ENCODE results near the gene CELF4.

Gene CELF4

GRCh38 chr18:37249171-37249886 lies 316.3 kb downstream of the CELF4 start:
- peaks cover 9% of the 10 kb centered on the region for H3K9me3 Mint-ChIP-seq
- no peak overlapping the region for H3K4me3 Mint-ChIP-seq
- H3K4me1 Mint-ChIP-seq (ENCODE audit: low read depth) = peaks cover 2% of the 10 kb centered on the region
- DNase-seq = no peak
- H3K27ac Mint-ChIP-seq = no peak overlapping the region
- H3K27me3 Mint-ChIP-seq = peaks cover 51% of the 10 kb centered on the region
- H3K36me3 Mint-ChIP-seq (ENCODE audit: low read depth) = no peaks in the 10 kb centered on the region

DNA sequence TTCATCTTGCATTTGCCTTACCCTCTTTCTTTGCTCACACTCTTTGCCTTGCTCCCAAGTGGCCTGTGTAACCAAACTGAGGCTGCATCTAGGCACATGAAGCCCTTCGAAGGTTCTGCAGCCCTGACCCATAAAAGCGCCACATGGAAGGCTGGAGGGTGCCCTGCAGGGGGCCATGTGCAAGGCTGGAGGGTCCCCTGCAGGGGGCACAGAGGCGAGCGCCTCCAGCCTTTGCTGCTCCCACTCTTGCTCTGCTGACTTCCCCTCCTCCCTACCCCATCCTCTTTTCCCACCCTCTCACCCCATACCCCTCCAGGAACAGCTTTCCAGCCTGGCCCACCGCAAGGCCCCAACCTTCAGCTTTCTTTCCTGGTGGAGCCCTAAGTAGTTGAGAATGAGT lies 317.3 kb downstream of the CELF4 start:
- Mint-ChIP-seq H3K4me3 (no peak overlapping the region), H3K27ac (no peak overlapping the region), H3K27me3 (peaks cover 56% of the 10 kb centered on the region)

GRCh38 chr18:37247497-37248161 lies 318.0 kb downstream of the CELF4 start:
- H3K27ac Mint-ChIP-seq = no peak overlapping the region
- H3K36me3 Mint-ChIP-seq (ENCODE audit: low read depth) = no peaks in the 10 kb centered on the region
- no peak for DNase-seq
- no peak overlapping the region for H3K4me3 Mint-ChIP-seq
- peaks cover 56% of the 10 kb centered on the region for H3K27me3 Mint-ChIP-seq
- H3K9me3 Mint-ChIP-seq = peaks cover 9% of the 10 kb centered on the region
- peaks cover 3% of the 10 kb centered on the region for H3K4me1 Mint-ChIP-seq (ENCODE audit: low read depth)

More for the DNA sequence above, 317.3 kb downstream of the CELF4 start:
- no peak for DNase-seq
- no peaks in the 10 kb centered on the region for H3K36me3 Mint-ChIP-seq (ENCODE audit: low read depth)
- H3K9me3 Mint-ChIP-seq = peaks cover 9% of the 10 kb centered on the region
- peaks cover 4% of the 10 kb centered on the region for H3K4me1 Mint-ChIP-seq (ENCODE audit: low read depth)

GRCh38 chr18:37246779-37247340 lies 318.7 kb downstream of the CELF4 start:
- peaks cover 54% of the 10 kb centered on the region for H3K27me3 Mint-ChIP-seq
- no peaks in the 10 kb centered on the region for H3K36me3 Mint-ChIP-seq (ENCODE audit: low read depth)
- DNase-seq = no peak
- H3K4me3 Mint-ChIP-seq = no peak overlapping the region
- no peak overlapping the region for H3K27ac Mint-ChIP-seq
- peaks cover 9% of the 10 kb centered on the region for H3K9me3 Mint-ChIP-seq
- H3K4me1 Mint-ChIP-seq (ENCODE audit: low read depth) = peaks cover 3% of the 10 kb centered on the region

DNA sequence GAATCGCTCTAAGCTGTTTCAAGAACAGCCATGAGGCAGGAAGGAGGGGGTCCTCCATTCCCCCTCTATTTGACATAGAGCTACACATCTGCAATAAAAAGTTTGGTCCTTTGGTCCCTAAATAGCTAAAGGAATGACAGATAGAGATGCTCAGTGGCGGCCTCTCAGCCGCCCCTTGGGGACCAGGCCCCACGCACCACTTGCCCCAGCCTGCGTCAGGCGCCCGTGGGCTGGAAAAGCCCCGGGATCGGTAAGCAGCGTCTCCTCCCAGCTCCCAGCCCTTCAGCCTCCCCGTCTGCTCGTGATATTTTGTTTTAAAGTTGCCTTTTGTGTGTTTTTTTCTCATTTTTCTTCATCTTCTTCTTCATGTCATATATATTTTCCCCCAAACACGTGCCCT lies 321.0 kb downstream of the CELF4 start:
- no peak for DNase-seq
- Mint-ChIP-seq H3K27ac (no peak overlapping the region), H3K36me3 (ENCODE audit: low read depth) (no peaks in the 10 kb centered on the region), H3K27me3 (peaks cover 41% of the 10 kb centered on the region), H3K9me3 (peaks cover 9% of the 10 kb centered on the region), H3K4me3 (no peak overlapping the region), H3K4me1 (ENCODE audit: low read depth) (peaks cover 3% of the 10 kb centered on the region)

GRCh38 chr18:37243741-37244140 lies 321.9 kb downstream of the CELF4 start:
- Mint-ChIP-seq H3K4me3 (no peak overlapping the region), H3K27ac (no peak overlapping the region), H3K9me3 (peaks cover 9% of the 10 kb centered on the region), H3K36me3 (ENCODE audit: low read depth) (no peaks in the 10 kb centered on the region), H3K4me1 (ENCODE audit: low read depth) (peaks cover 3% of the 10 kb centered on the region), H3K27me3 (peaks cover 41% of the 10 kb centered on the region)
- no peak for DNase-seq

- H3K36me3 Mint-ChIP-seq (ENCODE audit: low read depth) = no peaks in the 10 kb centered on the region
- H3K9me3 Mint-ChIP-seq = peaks cover 6% of the 10 kb centered on the region
- H3K27ac Mint-ChIP-seq = no peak overlapping the region
- H3K4me3 Mint-ChIP-seq = no peak overlapping the region
- no peak for DNase-seq
- peaks cover 3% of the 10 kb centered on the region for H3K4me1 Mint-ChIP-seq (ENCODE audit: low read depth)
- peaks cover 41% of the 10 kb centered on the region for H3K27me3 Mint-ChIP-seq
Measured at GRCh38 chr18:37242826-37243560, 322.6 kb downstream of the CELF4 start.

DNA sequence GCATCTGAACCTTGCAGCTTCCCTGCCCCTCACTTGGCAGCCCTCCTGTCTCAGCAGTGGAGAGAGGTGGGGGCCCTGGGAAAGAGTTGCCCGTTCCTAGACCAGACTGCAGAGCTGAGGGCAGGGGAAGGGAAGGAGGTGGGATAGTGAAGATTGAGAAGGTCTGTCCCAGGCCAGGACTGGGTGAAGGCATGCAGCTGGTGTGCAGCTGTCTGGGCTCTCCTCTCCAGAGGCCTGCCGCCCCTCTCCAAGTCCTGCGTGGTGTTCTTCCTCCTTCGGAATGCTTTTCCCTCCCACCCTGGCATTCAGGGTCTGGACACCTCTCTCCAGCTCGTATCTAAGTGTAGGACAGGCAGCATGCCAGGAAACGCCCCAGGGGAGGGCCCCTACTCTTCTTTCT lies 323.5 kb downstream of the CELF4 start:
- H3K27me3 Mint-ChIP-seq = peaks cover 41% of the 10 kb centered on the region
- H3K4me3 Mint-ChIP-seq = no peak overlapping the region
- H3K27ac Mint-ChIP-seq = no peak overlapping the region
- H3K9me3 Mint-ChIP-seq = peaks cover 6% of the 10 kb centered on the region
- H3K36me3 Mint-ChIP-seq (ENCODE audit: low read depth) = no peaks in the 10 kb centered on the region
- peaks cover 3% of the 10 kb centered on the region for H3K4me1 Mint-ChIP-seq (ENCODE audit: low read depth)
- no peak for DNase-seq

GRCh38 chr18:37238282-37239108 lies 327.1 kb downstream of the CELF4 start:
- no peak overlapping the region for H3K4me3 Mint-ChIP-seq
- no peaks in the 10 kb centered on the region for H3K4me1 Mint-ChIP-seq (ENCODE audit: low read depth)
- H3K27me3 Mint-ChIP-seq = peaks cover 17% of the 10 kb centered on the region
- no peak overlapping the region for H3K27ac Mint-ChIP-seq
- H3K36me3 Mint-ChIP-seq (ENCODE audit: low read depth) = no peaks in the 10 kb centered on the region
- DNase-seq = no peak
- H3K9me3 Mint-ChIP-seq = no peaks in the 10 kb centered on the region

DNA sequence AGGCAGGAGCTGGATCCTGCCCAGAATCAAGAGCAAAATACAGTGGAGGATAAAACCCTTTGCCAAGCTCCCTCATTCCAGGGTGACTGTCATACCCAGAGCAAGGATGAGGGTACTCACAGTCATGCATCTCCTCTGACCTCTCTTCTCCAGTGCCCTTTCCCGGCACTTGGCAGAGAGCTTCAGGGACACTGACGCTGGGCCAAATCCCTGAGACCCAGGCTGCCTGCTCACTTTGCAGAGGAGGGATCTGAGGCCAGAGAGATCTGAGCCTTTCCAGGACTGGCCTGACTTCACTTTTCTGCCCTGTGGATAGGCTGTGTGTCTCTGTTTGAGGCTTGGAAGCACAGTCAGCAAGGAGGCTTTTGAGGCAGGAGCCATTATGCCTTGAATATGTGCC lies 330.0 kb downstream of the CELF4 start:
- Mint-ChIP-seq H3K9me3 (no peaks in the 10 kb centered on the region), H3K27ac (no peak overlapping the region), H3K36me3 (ENCODE audit: low read depth) (no peaks in the 10 kb centered on the region), H3K4me3 (no peak overlapping the region), H3K27me3 (no peaks in the 10 kb centered on the region), H3K4me1 (ENCODE audit: low read depth) (no peaks in the 10 kb centered on the region)
- DNase-seq = no peak

- no peaks in the 10 kb centered on the region for H3K9me3 Mint-ChIP-seq
- H3K4me1 Mint-ChIP-seq (ENCODE audit: low read depth) = no peaks in the 10 kb centered on the region
- H3K27ac Mint-ChIP-seq = no peak overlapping the region
- H3K27me3 Mint-ChIP-seq = no peaks in the 10 kb centered on the region
- peaks cover 3% of the 10 kb centered on the region for H3K36me3 Mint-ChIP-seq (ENCODE audit: low read depth)
- H3K4me3 Mint-ChIP-seq = no peak overlapping the region
- no peak for DNase-seq
Measured at GRCh38 chr18:37231251-37231650, 334.3 kb downstream of the CELF4 start.

DNA sequence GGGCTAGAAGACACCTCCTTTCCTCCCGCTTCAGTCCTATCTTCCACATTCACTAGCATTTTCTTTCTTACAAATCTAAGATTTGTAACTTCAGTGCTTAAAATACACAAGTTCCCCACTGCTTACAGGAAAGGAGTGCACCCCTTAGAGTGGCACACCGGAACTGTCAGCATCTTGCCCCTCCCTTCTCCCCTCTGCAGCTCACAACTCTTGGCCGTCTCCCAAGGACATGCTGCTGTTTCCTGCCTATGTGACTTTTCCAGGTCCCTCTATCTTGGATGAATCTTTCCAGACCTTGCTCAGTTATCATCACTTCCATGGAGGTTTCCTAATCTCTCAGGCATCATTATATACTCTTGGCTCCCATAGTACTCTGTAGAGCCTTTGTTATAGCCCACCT lies 334.8 kb downstream of the CELF4 start:
- no peaks in the 10 kb centered on the region for H3K9me3 Mint-ChIP-seq

DNA sequence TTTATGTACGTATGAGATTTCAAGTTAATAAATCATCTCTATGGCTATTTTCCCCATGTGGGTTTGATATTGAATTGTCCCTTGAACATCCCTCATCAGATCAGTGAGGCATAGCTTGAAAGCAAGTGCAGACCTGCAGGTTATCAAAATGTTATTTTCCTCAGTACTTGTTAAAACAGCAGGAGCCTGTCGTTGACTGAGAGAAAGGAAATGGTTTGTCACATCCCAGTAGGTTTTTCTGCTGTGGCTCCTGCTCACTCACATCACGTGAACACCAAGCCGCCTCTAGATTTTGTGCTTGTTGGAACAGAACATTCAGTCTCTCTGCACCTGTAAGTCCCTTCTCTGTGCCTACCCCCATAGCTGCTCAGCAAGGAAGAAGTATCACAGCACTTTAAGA lies 340.3 kb downstream of the CELF4 start:
- Mint-ChIP-seq H3K36me3 (ENCODE audit: low read depth) (peaks cover 41% of the 10 kb centered on the region), H3K27me3 (no peaks in the 10 kb centered on the region), H3K27ac (no peak overlapping the region), H3K4me3 (no peak overlapping the region), H3K9me3 (no peaks in the 10 kb centered on the region), H3K4me1 (ENCODE audit: low read depth) (peaks cover 2% of the 10 kb centered on the region)
- no peak for DNase-seq

More for the DNA sequence above, 334.8 kb downstream of the CELF4 start:
- Mint-ChIP-seq H3K27me3 (no peaks in the 10 kb centered on the region), H3K36me3 (ENCODE audit: low read depth) (peaks cover 8% of the 10 kb centered on the region), H3K4me1 (ENCODE audit: low read depth) (no peaks in the 10 kb centered on the region), H3K4me3 (no peak overlapping the region), H3K27ac (no peak overlapping the region)
- no peak for DNase-seq

GRCh38 chr18:37222999-37223378 lies 342.6 kb downstream of the CELF4 start:
- H3K27ac Mint-ChIP-seq = no peak overlapping the region
- no peaks in the 10 kb centered on the region for H3K27me3 Mint-ChIP-seq
- peaks cover 43% of the 10 kb centered on the region for H3K36me3 Mint-ChIP-seq (ENCODE audit: low read depth)
- DNase-seq = no peak
- H3K9me3 Mint-ChIP-seq = no peaks in the 10 kb centered on the region
- peaks cover 4% of the 10 kb centered on the region for H3K4me1 Mint-ChIP-seq (ENCODE audit: low read depth)
- H3K4me3 Mint-ChIP-seq = no peak overlapping the region

Measured in activated T-cell treated with anti-CD3 and anti-CD28 coated beads, Interleukin-2, amount 50 U/mL, for 24 hours (primary cell).